K562 (cell line): Measurements from ENCODE around the gene CMTM5. TPM values are rescaled to one million over a fixed set of nuclear protein-coding genes. Genes with fewer than 3 reads are reported as not detected.

Experiments
- ATAC-seq: fragments of 200-7000 bp; cut with Tn5 transposase; 3 replicates; pipeline ENCODE4 v1.9.1; 2020; ENCODE audit warnings: moderate library complexity
- BruUV-seq: library from RNA; stranded (reverse); fragments of 400-500 nt; replicated peaks from 2 replicates; lab custom pipeline; 2021; lab: Mats Ljungman, UMichigan
- CTCF ChIA-PET: fragments of 300-600 bp; formaldehyde crosslinking; extraction: SDS; loops from one replicate; lab custom pipeline; 2021; ENCODE audit warnings: low intra/inter-chr PET ratio; lab: Yijun Ruan, JAX
- POLR2A ChIA-PET: fragments of 300-600, 350-650 bp; sonication (Branson Sonifier 250); formaldehyde crosslinking; extraction: SDS; loops from one replicate; lab custom pipeline; 2021; ENCODE audit warnings: antibody characterized with exemption, inconsistent platforms; lab: Yijun Ruan, JAX
- DNase-seq, 4 experiments: peaks; one replicate each; pipeline versions ENCODE4 v3.0.0 to v3.0.0-alpha.2; 2011 to 2018; ENCODE audit warnings: low spot score in 3 of 4, mixed read lengths in 3 of 4; ENCODE audit errors: extremely low read depth in 1 of 4
- FAIRE-seq: peaks from 2 replicates; lab custom pipeline; 2011; peaks lifted over from hg19 to GRCh38; lab: Jason Lieb, UNC
- H2AFZ ChIP-seq: 2 replicates; pipeline ENCODE4 v1.6.0; 2011; ENCODE audit warnings: low read depth, low read length, control low read depth, inconsistent platforms
- H3K27ac ChIP-seq: fragments of 200-600 bp; 3 replicates; pipeline ENCODE4 v1.8.0; 2011; ENCODE audit warnings: low read depth, mild to moderate bottlenecking, control low read depth, inconsistent platforms, low read length, moderate library complexity, mixed read lengths; ENCODE audit errors: extremely low read depth
- H3K27me3 ChIP-seq, 2 experiments: fragments of 300-600 bp in 1 of 2; 2 replicates in 1 of 2; 3 replicates in 1 of 2; pipeline versions ENCODE4 v1.6.0 to v1.8.0; 2011; ENCODE audit warnings: inconsistent platforms in 2 of 2, low read length in 2 of 2, mild to moderate bottlenecking in 1 of 2, mixed read lengths in 1 of 2, moderate library complexity in 1 of 2; ENCODE audit not compliant: control insufficient read depth in 2 of 2, insufficient read depth in 2 of 2
- H3K36me3 ChIP-seq: fragments of 300-600 bp; 3 replicates; pipeline ENCODE4 v1.8.0; 2011; ENCODE audit warnings: mild to moderate bottlenecking, low read length, inconsistent platforms; ENCODE audit not compliant: control insufficient read depth, insufficient read depth
- H3K4me1 ChIP-seq, 2 experiments: fragments of 200-600 bp in 1 of 2; replicated peaks in 1 of 2; 2 replicates in 1 of 2; 3 replicates in 1 of 2; pipeline versions ENCODE4 v1.5.1 to v1.8.0; 2011; ENCODE audit warnings: inconsistent platforms in 2 of 2, low read length in 2 of 2, mild to moderate bottlenecking in 1 of 2, mixed read lengths in 1 of 2, moderate library complexity in 1 of 2; ENCODE audit not compliant: control insufficient read depth in 2 of 2, insufficient read depth in 2 of 2
- H3K4me2 ChIP-seq: 2 replicates; pipeline ENCODE4 v1.6.1; 2011; ENCODE audit warnings: low read length, control low read depth, inconsistent platforms, mixed read lengths; ENCODE audit not compliant: insufficient read depth
- H3K4me3 ChIP-seq: fragments of 200-600 bp; sonication (generic), shearing (Covaris generic); 2 replicates; pipeline ENCODE4 v1.5.1; 2016; ENCODE audit warnings: control low read depth, inconsistent platforms
- H3K79me2 ChIP-seq: fragments of 200-600 bp; 3 replicates; pipeline ENCODE4 v1.8.0; 2011; ENCODE audit warnings: low read length, inconsistent platforms; ENCODE audit not compliant: control insufficient read depth, insufficient read depth
- H3K9ac ChIP-seq, 2 experiments: 2 replicates each; pipeline versions ENCODE4 v1.6.0 to v1.6.1; 2011; ENCODE audit warnings: low read depth in 2 of 2, low read length in 2 of 2, control low read depth in 1 of 2, inconsistent platforms in 1 of 2, mild to moderate bottlenecking in 1 of 2, mixed read lengths in 1 of 2; ENCODE audit not compliant: insufficient read depth in 1 of 2
- H3K9me1 ChIP-seq: one replicate; pipeline ENCODE4 v1.6.0; 2011; ENCODE audit warnings: inconsistent platforms, mild to moderate bottlenecking, low read length, moderate library complexity; ENCODE audit not compliant: control insufficient read depth, insufficient read depth
- H3K9me3 ChIP-seq: replicated peaks from 2 replicates; pipeline ENCODE4 v1.5.1; 2011; ENCODE audit warnings: low read depth, low read length, inconsistent platforms; ENCODE audit not compliant: control insufficient read depth, insufficient read depth
- H4K20me1 ChIP-seq: replicated peaks from 2 replicates; pipeline ENCODE4 v1.6.1; 2011; ENCODE audit warnings: low read length, inconsistent platforms, mixed read lengths; ENCODE audit not compliant: control insufficient read depth, insufficient read depth
- AFF1 ChIP-seq, 2 experiments: fragments of 450-650 bp; IDR thresholded peaks; 2 replicates each; pipeline ENCODE4 v1.6.1; 2018; ENCODE audit warnings: mild to moderate bottlenecking in 2 of 2, low read depth in 1 of 2; ENCODE audit not compliant: partially characterized antibody in 2 of 2
- RAD21 ChIP-seq, 2 experiments: fragments of 250-450 bp in 1 of 2; fragments of 450-650 bp in 1 of 2; sonication (Bioruptor Pico) in 1 of 2; formaldehyde crosslinking in 1 of 2; IDR thresholded peaks in 1 of 2; conservative IDR thresholded peaks in 1 of 2; 2 replicates each; pipeline versions ENCODE4 v1.4.0 to v1.8.0; 2020 to 2022; ENCODE audit warnings: mild to moderate bottlenecking in 2 of 2, moderate library complexity in 1 of 2
- SMARCE1 ChIP-seq: fragments of 450-650 bp; IDR thresholded peaks from 2 replicates; pipeline ENCODE4 v1.7.1; 2016; ENCODE audit warnings: mild to moderate bottlenecking
- SP1 ChIP-seq: sonication (generic); formaldehyde crosslinking; IDR thresholded peaks from 2 replicates; pipeline ENCODE4 v1.8.1; 2022; ENCODE audit warnings: mild to moderate bottlenecking, missing genetic modification reagents
- TGIF2 ChIP-seq: sonication (generic); formaldehyde crosslinking; IDR thresholded peaks from 2 replicates; pipeline ENCODE4 v1.8.1; 2022; ENCODE audit warnings: mild to moderate bottlenecking, missing genetic modification reagents, moderate library complexity
- ZNF324 ChIP-seq: fragments of 250-450 bp; sonication (Bioruptor Pico); IDR thresholded peaks from 2 replicates; pipeline ENCODE4 v1.4.0; 2020; ENCODE audit warnings: mild to moderate bottlenecking
- WGBS: fragments of 100-300 bp; shearing (Covaris generic); methylation state at CpG from one replicate; pipeline ENCODE4 v1.1.6; 2016; ENCODE audit warnings: low coverage, mixed read lengths; ENCODE audit not compliant: insufficient coverage; ENCODE audit errors: missing lambda C conversion rate; 5-methylcytosine and 5-hydroxymethylcytosine counted together
- in situ Hi-C: fragments of 300-500 bp; cut with MboI; formaldehyde crosslinking; loops from 4 replicates; pipeline ENCODE4 v1.15.0; 2018; ENCODE audit warnings: inconsistent platforms, mixed read lengths
- intact Hi-C: fragments of 100-400 bp; cut with micrococcal nuclease; formaldehyde crosslinking; loops from 2 replicates; pipeline ENCODE4 v1.14.2; 2022
- polyA plus RNA-seq, 8 experiments: library from polyadenylated mRNA; depleted of rRNA in 4 of 8; stranded (reverse) in 5 of 8; unstranded in 3 of 8; fragments of >200 nt; fragmentation: Nextera tagmentation in 2 of 8; fragmentation: Illumina TruSeq in 1 of 8; extraction: Ambion mirVana in 2 of 8; extraction: Trizol in 1 of 8; gene quantifications; 2 replicates each; pipeline versions ENCODE4 v1.2.1 to v1.2.3, GENCODE V29; 2011 to 2014; ENCODE audit warnings: inconsistent platforms in 1 of 8, missing spikeins in 1 of 8
- total RNA-seq, 7 experiments: library from RNA; depleted of rRNA in 6 of 7; stranded (reverse); fragments of >200 nt in 6 of 7; fragmentation: Illumina TruSeq in 2 of 7; extraction: Trizol in 2 of 7; gene quantifications; 2 replicates each; pipeline versions ENCODE4 v1.2.1 to v1.2.3, GENCODE V29; 2011 to 2021; ENCODE audit warnings: low replicate concordance in 1 of 7

Gene CMTM5
- total and polyA plus RNA-seq, 9 of the 15 experiments (the other 6 are each of a cell fraction or from before 2014, with no cell fraction given), result 0.21 TPM; not detected in 8

GRCh38 chr14:23359722-23360447 is 17.0 kb upstream of the CMTM5 start (continued):
- TF ChIP-seq AFF1 (IDR thresholded peaks at IDR 0.05; ENCODE audit: low read depth in 1 of 2, partially characterized antibody in 2 of 2), result no peak
- no peak for TF ChIP-seq TGIF2
- no peak for TF ChIP-seq SP1 (CRISPR knock-in tag)
- no peak for TF ChIP-seq ZNF324 (CRISPR knock-in tag)
- TF ChIP-seq SMARCE1, result no peak

GRCh38 chr14:23360496-23360895 is 16.4 kb upstream of the CMTM5 start:
- no peak overlapping the region for H3K27ac ChIP-seq
- H2AFZ ChIP-seq, result no peak overlapping the region
- H3K9me1 ChIP-seq, result no peaks in the 10 kb centered on the region
- peak; percentile 80 for ATAC-seq
- H3K4me1 ChIP-seq, result peaks cover 0 to 13% of the 10 kb centered on the region in 2 experiments; a peak in 3 of 5 replicates
- no peak overlapping the region for H3K4me2 ChIP-seq
- H3K4me3 ChIP-seq, result no peak overlapping the region
- CTCF ChIA-PET, result interaction anchor here (1.2 kb wide), 1 partner anchor 95 kb away, joined by 3 read pairs; no protein-coding TSS in a partner anchor
- peak; percentile 14 to 50 (median 30) for DNase-seq
- FAIRE-seq, result no peak
- 0 out of 4 replicates have a peak overlapping the region, but pooled peaks of 1 of the 2 experiments have one; percentile 28 for H3K9ac ChIP-seq
- BruUV-seq, result no TSS peak
- no peaks in the 10 kb centered on the region for H3K9me3 ChIP-seq
- no peaks in the 10 kb centered on the region for H3K79me2 ChIP-seq
- peaks cover 6 to 62% of the 10 kb centered on the region in 2 experiments; a peak in 4 of 5 replicates for H3K27me3 ChIP-seq
- intact Hi-C loops, result loop anchor here (2.0 kb wide), 1 partner anchor 32 kb away; no protein-coding TSS in a partner anchor
- H4K20me1 ChIP-seq, result no peaks in the 10 kb centered on the region; the same call in 1 of the 2 replicates
- 13% methylated on average over 11 of the region's 11 CpGs for WGBS
- H3K36me3 ChIP-seq, result no peaks in the 10 kb centered on the region
- in situ Hi-C loops, result no loop called here
- POLR2A ChIA-PET, result interaction anchor here (0.6 to 1.4 kb wide), 4 partner anchors 39 to 184 kb away, joined by 3 to 5 read pairs (median 4); partner anchors contain the start of gene PABPN1
- TF ChIP-seq RAD21 (CRISPR knock-in tag; conservative IDR thresholded peaks at IDR 0.05 in 1 of 2, IDR thresholded peaks at IDR 0.05 in 1 of 2), result peak in 1 of 2 experiments; percentile 46; a peak in 2 of 4 replicates
